Stimulated activated CD4-positive, alpha-beta T cell treated with anti-CD3 and anti-CD28 coated beads, Interleukin-15, amount 100 ng/mL, for 1 hour (primary cell): Measurements from ENCODE around the gene TNFAIP2.

Source experiments
- DNase-seq, 2 donors: peaks; one replicate each; pipeline ENCODE4 v3.0.0-alpha.2; 2020; ENCODE audit warnings: low read depth in 1 of 2, low spot score in 1 of 2

Gene TNFAIP2

GRCh38 chr14:103122947-103123633, at the start of gene TNFAIP2:
TSS of gene TNFAIP2 (plus strand) at chr14:103123461. CDS start at chr14:103126458, 2,997 bp downstream.
- DNase-seq, result no peak

- no peak for DNase-seq
Measured at GRCh38 chr14:103073876-103074728, 49.2 kb upstream of the TNFAIP2 start.

GRCh38 chr14:103074729-103075367, 48.4 kb upstream of the TNFAIP2 start:
- DNase-seq, result no peak

- DNase-seq, result peak; percentile 44 to 49
Measured at GRCh38 chr14:103078420-103078749, 44.9 kb upstream of the TNFAIP2 start.

- no peak for DNase-seq
Measured at GRCh38 chr14:103078860-103079587, 44.2 kb upstream of the TNFAIP2 start.

- DNase-seq, result no peak
Measured at GRCh38 chr14:103081951-103082350, 41.3 kb upstream of the TNFAIP2 start.

GRCh38 chr14:103084021-103084919, 39.0 kb upstream of the TNFAIP2 start, which contains the start of gene LBHD2:
TSS of gene LBHD2 (plus strand) at chr14:103084210. CDS start at chr14:103086013, 1,803 bp downstream.
- DNase-seq, result no peak

GRCh38 chr14:103085106-103086091, 37.9 kb upstream of the TNFAIP2 start:
- DNase-seq, result no peak

- DNase-seq, result no peak
Measured at GRCh38 chr14:103086771-103087342, 36.4 kb upstream of the TNFAIP2 start.

GRCh38 chr14:103087343-103087835, 35.9 kb upstream of the TNFAIP2 start:
- no peak for DNase-seq

- no peak for DNase-seq
Measured at GRCh38 chr14:103088921-103089320, 34.3 kb upstream of the TNFAIP2 start.

- DNase-seq, result no peak
Measured at GRCh38 chr14:103089386-103090335, 33.6 kb upstream of the TNFAIP2 start.

- DNase-seq, result no peak
Measured at GRCh38 chr14:103090481-103091020, 32.7 kb upstream of the TNFAIP2 start.

- DNase-seq, result peak; percentile 57 to 76
Measured at GRCh38 chr14:103091041-103091882, 32.0 kb upstream of the TNFAIP2 start.

GRCh38 chr14:103091883-103092222, 31.4 kb upstream of the TNFAIP2 start:
- DNase-seq, result no peak

- DNase-seq, result no peak
Measured at GRCh38 chr14:103093856-103094405, 29.3 kb upstream of the TNFAIP2 start.
